Panc1 (cell line): Measurements from ENCODE around the gene INPP1. TPM values are rescaled to one million over a fixed set of nuclear protein-coding genes. Genes with fewer than 3 reads are reported as not detected.
A peak's percentile ranks its signal among the peaks of the same experiment; 100 is the strongest.

Experiments used
- ATAC-seq: fragments of 200-7000 bp; cut with Tn5 transposase; 2 replicates; pipeline ENCODE4 v1.9.1; 2020; ENCODE audit warnings: mild to moderate bottlenecking, moderate library complexity
- BruUV-seq: library from RNA; stranded (reverse); fragments of 400-500 nt; replicated peaks from 2 replicates; lab custom pipeline; 2021; lab: Mats Ljungman, UMichigan
- CTCF ChIA-PET: fragments of 300-600 bp; sonication (Branson Sonifier 250); formaldehyde crosslinking; loops from one replicate; lab custom pipeline; 2022; ENCODE audit warnings: antibody characterized with exemption; lab: Charles Lee
- POLR2A ChIA-PET: fragments of 300-600 bp; sonication (Branson Sonifier 250); formaldehyde crosslinking; loops from one replicate; lab custom pipeline; 2022; ENCODE audit warnings: antibody characterized with exemption; lab: Charles Lee
- DNase-seq: peaks from one replicate; pipeline ENCODE4 v3.0.0-alpha.2; 2010; ENCODE audit warnings: low read depth, low spot score
- H3K27ac ChIP-seq: 2 replicates; pipeline ENCODE4 v1.5.1; 2011; ENCODE audit warnings: mild to moderate bottlenecking, low read length, inconsistent platforms
- H3K27me3 ChIP-seq: fragments of 200-500 bp; sonication (Bioruptor generic); 2 replicates; pipeline ENCODE4 v1.6.0; 2014; ENCODE audit warnings: low read length, inconsistent platforms; ENCODE audit not compliant: control insufficient read depth, insufficient read depth
- H3K36me3 ChIP-seq: fragments of 200-500 bp; sonication (Bioruptor generic); 2 replicates; pipeline ENCODE4 v1.5.1; 2014; ENCODE audit warnings: inconsistent platforms, mild to moderate bottlenecking, low read length, moderate library complexity; ENCODE audit not compliant: control insufficient read depth, insufficient read depth
- H3K4me1 ChIP-seq: 2 replicates; pipeline ENCODE4 v1.5.1; 2011; ENCODE audit warnings: inconsistent platforms, mild to moderate bottlenecking, low read length, moderate library complexity; ENCODE audit not compliant: control insufficient read depth, insufficient read depth
- H3K4me3 ChIP-seq, 2 experiments: 2 replicates each; pipeline ENCODE4 v1.5.1; 2011 to 2012; ENCODE audit warnings: low read depth in 2 of 2, low read length in 2 of 2, mild to moderate bottlenecking in 2 of 2, inconsistent platforms in 1 of 2, moderate library complexity in 1 of 2
- H3K9me3 ChIP-seq: fragments of 200-500 bp; sonication (Bioruptor generic); 2 replicates; pipeline ENCODE4 v1.5.1; 2014; ENCODE audit warnings: low read depth, mild to moderate bottlenecking, inconsistent platforms, low read length, moderate library complexity; ENCODE audit not compliant: control insufficient read depth, insufficient read depth
- CTCF ChIP-seq: fragments of 450-650 bp; IDR thresholded peaks from 2 replicates; pipeline ENCODE4 v1.5.1; 2017; ENCODE audit warnings: mild to moderate bottlenecking
- POLR2AphosphoS5 ChIP-seq: IDR thresholded peaks from 2 replicates; pipeline ENCODE4 v1.6.1; 2012; ENCODE audit warnings: mild to moderate bottlenecking, low read depth, low read length, moderate library complexity
- REST ChIP-seq, 2 experiments: IDR thresholded peaks; 2 replicates each; pipeline ENCODE4 v1.6.1; 2011 to 2012; ENCODE audit warnings: low read depth in 2 of 2, control low read depth in 1 of 2, low read length in 1 of 2, mild to moderate bottlenecking in 1 of 2, moderate library complexity in 1 of 2; ENCODE audit not compliant: insufficient read depth in 1 of 2
- SIN3A ChIP-seq: IDR thresholded peaks from 2 replicates; pipeline ENCODE4 v1.6.1; 2012; ENCODE audit warnings: low read depth, mild to moderate bottlenecking, low read length, moderate library complexity, borderline replicate concordance; ENCODE audit not compliant: insufficient read depth
- TCF7L2 ChIP-seq: IDR thresholded peaks from 2 replicates; pipeline ENCODE4 v1.6.1; 2011; ENCODE audit warnings: mild to moderate bottlenecking, low read depth, low read length, inconsistent platforms
- in situ Hi-C: cut with HindIII; loops from 2 replicates; pipeline ENCODE4 v1.10.0; 2016; ENCODE audit warnings: low sequenced_read_pairs, low pct_unique_long_range_greater_than_20kb
- intact Hi-C: fragments of 100-400 bp; cut with micrococcal nuclease; formaldehyde crosslinking; loops from one replicate; pipeline ENCODE4 v1.10.0; 2022; ENCODE audit not compliant: unreplicated experiment
- total RNA-seq: library from RNA; stranded (reverse); gene quantifications from one replicate; pipeline ENCODE4 v1.2.1, GENCODE V29; 2021; ENCODE audit not compliant: unreplicated experiment

INPP1 gene
- total RNA-seq, 1 experiment from 2014 or later, result 10.8 TPM

- Histone ChIP-seq H3K27ac (no peak overlapping the region), H3K36me3 (no peaks in the 10 kb centered on the region), H3K4me1 (peaks cover 3% of the 10 kb centered on the region; the same call in 1 of the 2 replicates), H3K4me3 (no peak overlapping the region), H3K27me3 (peaks cover 9% of the 10 kb centered on the region), H3K9me3 (no peaks in the 10 kb centered on the region)
- TSS peak; percentile 45 for BruUV-seq
- intact Hi-C loops (no loop called here), in situ Hi-C loops (no loop called here)
- DNase-seq (no peak), ATAC-seq (no peak)
- POLR2A ChIA-PET, result no interaction called here
- CTCF ChIA-PET, result no interaction called here
- TF ChIP-seq CTCF (no peak), REST (IDR thresholded peaks at IDR 0.05; ENCODE audit: insufficient read depth in 1 of 2, low read depth in 2 of 2, low read length in 1 of 2) (no peak), TCF7L2 (no peak), SIN3A (no peak), POLR2AphosphoS5 (no peak)
Observed at GRCh38 chr2:190412966-190413365, 69.6 kb downstream of the INPP1 start.

- TF ChIP-seq REST (IDR thresholded peaks at IDR 0.05; ENCODE audit: insufficient read depth in 1 of 2, low read depth in 2 of 2, low read length in 1 of 2), result no peak
- TF ChIP-seq SIN3A, result no peak
- no peak for TF ChIP-seq CTCF
- TF ChIP-seq TCF7L2, result no peak
- TF ChIP-seq POLR2AphosphoS5, result no peak
- Histone ChIP-seq H3K4me1 (peaks cover 3% of the 10 kb centered on the region; the same call in 1 of the 2 replicates), H3K9me3 (no peaks in the 10 kb centered on the region), H3K27me3 (peaks cover 9% of the 10 kb centered on the region), H3K4me3 (no peak overlapping the region), H3K36me3 (no peaks in the 10 kb centered on the region), H3K27ac (no peak overlapping the region)
- DNase-seq (no peak), ATAC-seq (no peak)
- CTCF ChIA-PET, result no interaction called here
- intact Hi-C loops (no loop called here), in situ Hi-C loops (no loop called here)
- POLR2A ChIA-PET, result no interaction called here
- BruUV-seq, result no TSS peak
Observed at GRCh38 chr2:190413421-190413820, 70.0 kb downstream of the INPP1 start.
